Measurements from ENCODE around the gene FARP1.

Gene FARP1

GRCh38 chr13:98141091-98141490, 1.8 kb upstream of the FARP1 start:
- DNase-seq (ENCODE audit: low spot score): no peak

DNA sequence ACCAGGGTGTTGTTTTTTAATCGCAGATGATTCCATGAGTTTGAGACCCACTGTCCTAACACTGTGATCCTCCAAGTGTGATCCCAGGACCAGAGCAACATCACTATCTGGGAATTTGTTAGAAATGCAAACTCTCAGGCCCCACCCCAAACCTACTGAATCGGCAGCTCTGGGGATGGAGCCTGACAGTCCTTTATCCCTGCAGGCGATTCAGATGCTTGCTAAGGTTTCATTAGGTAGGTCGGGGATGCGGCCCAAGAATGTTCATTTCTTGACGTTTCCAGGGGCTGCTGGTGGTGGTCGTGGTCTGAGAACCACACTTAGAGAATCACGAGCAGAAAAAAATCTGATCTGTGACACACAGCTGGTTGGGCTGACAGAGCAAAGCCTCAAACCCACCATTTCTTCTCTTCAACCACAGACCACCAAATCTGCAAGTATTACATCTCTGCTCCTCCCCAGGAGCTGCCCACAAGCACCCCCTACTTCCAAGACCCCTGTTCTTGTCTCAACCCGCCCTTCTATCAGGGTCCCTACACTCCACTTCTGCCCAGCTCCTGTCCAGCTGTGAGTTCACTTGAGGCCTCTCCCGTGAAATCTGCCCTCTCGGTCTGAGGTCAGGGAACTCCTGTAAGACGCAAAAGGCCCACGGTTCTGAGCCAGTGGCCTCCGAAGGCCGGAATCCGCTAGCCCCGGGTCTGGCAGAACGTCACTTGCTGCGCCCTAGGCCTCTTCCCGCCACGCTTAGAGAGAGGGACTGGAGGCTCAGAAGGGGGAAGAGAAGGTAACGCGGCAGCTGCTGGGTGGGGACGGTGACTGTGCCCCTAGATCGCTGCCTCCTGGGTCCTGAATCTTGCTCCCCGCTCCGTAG, 1.1 kb upstream of the FARP1 start:
- no peak for DNase-seq (ENCODE audit: low spot score)

- DNase-seq (ENCODE audit: low spot score): no peak
Measured at GRCh38 chr13:98143157-98143553, 261 bp downstream of the FARP1 start.

DNA sequence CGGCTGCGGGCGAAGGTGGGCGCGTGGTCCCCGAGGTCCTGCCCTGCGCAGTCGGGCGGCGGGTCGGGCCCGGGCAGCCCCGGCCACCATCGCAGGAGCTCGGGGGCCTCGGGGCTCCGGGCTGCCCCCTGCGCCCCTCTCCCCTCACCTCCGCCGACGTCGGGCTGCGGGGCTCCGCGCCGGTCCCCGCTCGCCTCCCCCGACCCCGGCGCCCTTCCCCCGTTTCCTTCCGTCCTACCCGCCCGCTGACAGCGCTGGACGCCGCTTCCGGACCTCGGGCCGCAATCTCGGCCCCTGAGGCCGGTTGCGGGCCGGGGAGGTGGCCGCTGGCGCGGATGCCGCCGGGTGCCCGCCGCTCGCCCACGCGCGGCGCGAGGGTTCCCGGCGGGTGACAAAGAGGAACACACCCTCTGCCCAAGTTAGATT, 720 bp downstream of the FARP1 start:
- DNase-seq (ENCODE audit: low spot score): no peak

DNA sequence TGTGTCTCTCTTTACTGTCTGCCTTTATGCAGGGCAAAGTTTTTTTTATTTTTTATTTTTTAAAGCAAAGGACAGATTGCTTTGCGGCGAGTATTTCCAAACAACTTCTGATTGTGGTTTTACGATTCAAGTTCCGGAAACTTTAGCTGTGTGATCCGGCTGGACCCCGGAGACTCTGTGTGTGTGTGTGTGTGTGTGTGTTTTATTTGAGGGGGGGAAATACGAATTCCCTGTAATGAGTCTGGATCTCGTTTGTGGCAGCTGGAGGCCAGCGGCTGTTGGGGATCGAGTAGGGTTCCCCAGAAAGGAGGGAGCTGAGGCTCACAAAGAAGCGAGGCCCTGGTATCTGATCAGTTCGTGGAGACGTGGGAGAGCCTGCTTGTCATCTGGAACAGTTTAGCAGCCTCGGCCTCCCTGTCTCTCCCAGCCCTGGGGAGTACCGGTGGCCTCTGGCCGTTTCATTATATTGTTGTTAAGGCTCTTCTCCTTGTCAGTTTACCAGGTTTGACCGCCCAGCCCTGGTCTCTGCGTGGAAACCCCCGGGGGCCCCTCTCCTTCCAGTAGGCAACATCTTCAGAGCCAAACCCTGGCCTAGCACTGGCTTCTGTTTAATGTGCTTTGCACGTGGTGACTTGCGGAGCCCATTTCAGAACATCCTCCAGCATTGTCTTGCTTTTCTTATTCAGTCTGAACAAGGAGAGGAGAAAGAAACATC, 1.3 kb downstream of the FARP1 start:
- no peak for DNase-seq (ENCODE audit: low spot score)

DNA sequence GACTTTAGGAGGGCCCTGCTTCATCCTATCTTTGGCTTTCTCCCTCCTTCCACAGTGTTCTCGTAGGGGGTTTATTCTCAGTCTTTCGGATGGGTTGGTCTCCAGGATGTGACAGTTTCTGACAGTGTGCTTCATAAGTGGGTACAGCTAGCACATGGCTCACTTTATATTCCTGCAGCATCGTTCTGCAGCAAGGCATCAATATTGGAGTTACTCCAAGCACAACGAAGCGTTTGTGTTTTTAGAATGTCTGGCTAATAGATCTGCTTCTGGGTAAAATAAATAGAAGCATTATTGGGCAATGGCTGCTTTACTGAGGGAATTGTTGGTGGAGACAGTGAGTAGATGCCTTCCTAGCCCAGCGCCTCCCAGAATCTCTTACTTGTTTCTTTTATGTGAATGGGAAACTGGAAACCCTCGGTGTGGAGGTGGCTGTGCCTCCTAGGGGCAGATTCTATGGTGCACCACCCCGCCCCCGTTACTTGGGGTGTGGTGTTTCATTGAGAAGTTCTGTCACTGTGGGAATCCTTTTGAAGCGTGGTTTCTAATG, 2.0 kb downstream of the FARP1 start:
- DNase-seq (ENCODE audit: low spot score): no peak

DNA sequence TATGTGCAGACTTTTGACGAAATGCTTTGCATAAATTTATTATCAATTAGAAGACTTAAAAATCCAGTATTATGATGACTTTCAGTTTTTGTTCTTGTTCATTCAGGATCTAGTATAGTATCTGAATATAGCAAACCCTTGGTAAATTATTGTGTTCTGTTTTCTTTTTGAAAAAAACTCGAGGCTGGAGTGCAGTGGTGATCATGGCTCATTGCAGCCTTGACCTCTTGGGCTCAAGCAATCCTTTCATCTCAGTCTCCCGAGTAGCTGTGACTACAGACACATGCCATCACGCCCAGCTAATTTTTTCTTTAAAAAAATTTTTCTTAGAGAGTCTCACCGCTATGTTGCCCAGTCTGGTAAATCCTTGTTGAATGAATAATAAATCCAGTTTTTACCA, 4.6 kb downstream of the FARP1 start:
- no peak for DNase-seq (ENCODE audit: low spot score)

DNA sequence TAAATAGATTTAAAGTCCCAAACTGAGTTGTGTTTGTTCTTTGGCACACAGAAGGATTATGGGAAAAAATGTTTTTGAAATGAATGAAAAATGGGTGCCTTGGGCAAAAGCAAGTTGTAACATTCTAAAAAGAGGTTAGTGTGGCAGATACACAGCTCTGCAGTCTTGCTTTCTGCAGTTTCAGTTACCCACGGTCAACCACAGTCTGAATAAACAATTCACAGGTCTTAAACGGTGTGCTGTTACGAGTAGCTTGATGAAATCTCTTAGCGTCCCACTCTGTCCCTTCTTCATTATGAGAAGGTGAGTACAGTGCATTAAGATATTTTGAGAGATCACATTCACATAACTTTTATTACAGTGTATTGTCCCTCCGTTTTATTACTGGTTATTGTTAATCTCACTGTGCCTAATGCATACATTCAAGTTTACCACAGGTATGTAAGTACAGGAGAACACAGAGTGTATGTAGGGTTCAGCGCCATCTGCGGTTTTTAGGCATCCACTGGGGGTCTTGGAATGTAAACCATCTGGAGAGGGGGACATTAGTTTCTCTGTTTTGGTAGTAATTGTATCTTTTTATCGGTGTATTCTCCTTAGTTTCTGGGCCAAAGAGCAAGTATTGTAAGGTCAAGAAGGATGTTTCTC, 8.1 kb downstream of the FARP1 start:
- no peak for DNase-seq (ENCODE audit: low spot score)

DNA sequence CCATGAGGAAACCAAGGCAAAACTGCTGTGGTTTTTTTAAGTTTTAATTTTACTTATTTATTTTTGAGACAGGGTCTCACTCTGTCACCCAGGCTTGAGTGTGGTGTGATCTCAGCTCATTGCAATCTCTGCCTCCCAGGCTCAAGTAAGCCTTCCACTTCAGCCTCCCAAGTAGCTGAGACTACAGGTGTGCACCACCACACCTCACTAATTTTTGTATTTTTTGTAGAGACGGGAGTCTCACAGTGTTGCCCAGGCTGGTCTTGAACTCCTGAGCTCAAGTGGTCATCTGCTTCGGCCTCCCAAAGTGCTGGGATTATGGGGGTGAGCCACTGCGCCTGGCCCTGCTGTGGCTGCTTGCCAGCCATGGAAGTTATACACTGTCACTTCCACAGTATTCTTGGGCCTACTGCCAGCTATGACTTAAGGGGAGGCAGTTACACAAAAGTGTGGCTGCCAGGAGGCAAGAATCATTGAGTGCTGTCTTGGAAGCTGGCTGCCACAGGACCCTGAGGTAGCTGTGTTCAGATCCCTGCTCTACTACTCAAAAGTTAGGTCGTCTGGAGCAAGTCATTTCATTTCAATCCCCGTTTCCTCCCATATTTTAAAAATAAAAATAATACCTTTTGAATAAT, 12.7 kb downstream of the FARP1 start:
- no peak for DNase-seq (ENCODE audit: low spot score)

GRCh38 chr13:98156259-98156658, 13.4 kb downstream of the FARP1 start:
- DNase-seq (ENCODE audit: low spot score): no peak

DNA sequence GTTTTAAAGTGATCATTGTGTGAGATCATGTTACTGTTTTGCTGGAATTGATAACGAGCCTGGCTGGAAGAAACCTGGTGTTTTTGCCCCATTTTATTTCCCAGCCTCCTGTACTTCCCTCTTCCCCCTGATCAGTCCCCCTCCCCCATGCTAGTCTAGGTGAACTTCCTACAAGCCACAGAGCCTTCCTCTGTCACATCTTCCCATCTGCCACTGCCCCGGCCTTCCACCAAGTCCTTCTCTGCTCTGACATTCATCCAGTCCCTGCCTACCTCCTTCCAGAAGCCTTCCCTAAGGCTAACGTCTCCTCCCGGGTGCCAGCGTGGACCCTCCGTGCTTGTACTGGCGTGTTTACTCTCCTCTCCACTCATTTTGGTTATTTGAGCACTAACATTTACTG, 14.3 kb downstream of the FARP1 start:
- DNase-seq (ENCODE audit: low spot score): no peak

DNA sequence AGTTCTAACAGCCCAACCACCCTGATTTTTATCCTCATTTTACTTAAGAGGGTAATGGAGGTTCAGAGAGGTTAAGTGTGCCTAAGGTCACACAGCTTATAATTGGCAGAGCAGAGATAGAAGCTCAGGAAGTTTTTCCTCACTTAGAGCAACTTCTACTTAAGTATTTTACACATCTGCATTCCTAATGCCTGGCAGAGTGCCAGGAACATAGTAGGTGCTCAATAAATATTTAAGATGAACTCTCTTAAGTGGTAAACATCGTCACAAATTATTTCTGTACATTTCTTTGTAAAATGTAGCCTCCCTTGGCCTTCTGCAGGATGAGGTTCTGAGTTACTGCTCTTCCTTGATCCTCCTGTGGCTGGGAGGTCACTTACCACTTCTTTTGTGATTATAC, 14.7 kb downstream of the FARP1 start:
- DNase-seq (ENCODE audit: low spot score): no peak

GRCh38 chr13:98158172-98158899, 15.4 kb downstream of the FARP1 start:
- no peak for DNase-seq (ENCODE audit: low spot score)

- no peak for DNase-seq (ENCODE audit: low spot score)
Measured at GRCh38 chr13:98162935-98163334, 20.0 kb downstream of the FARP1 start.

DNA sequence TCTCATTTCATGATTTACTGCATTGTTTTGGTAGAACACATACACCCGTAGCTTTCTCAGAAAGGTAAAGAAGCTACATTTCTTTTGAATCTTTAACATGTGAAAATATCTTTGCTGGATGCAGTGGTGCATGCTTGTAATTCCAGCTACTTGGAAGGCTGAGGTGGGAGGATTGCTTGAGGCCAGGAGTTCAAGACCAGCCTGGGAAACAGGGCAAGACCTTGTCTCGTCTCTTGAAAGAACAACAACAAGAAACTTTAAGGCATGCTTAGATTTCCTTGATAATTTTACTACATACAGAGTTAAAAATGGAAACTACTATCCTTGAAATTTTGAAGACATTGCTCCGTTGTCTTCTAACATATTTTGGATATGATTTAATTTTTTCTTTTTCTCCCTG, 26.4 kb downstream of the FARP1 start:
- DNase-seq (ENCODE audit: low spot score): no peak

GRCh38 chr13:98171900-98172589, 29.2 kb downstream of the FARP1 start:
- DNase-seq (ENCODE audit: low spot score): no peak

GRCh38 chr13:98172590-98173422, 29.9 kb downstream of the FARP1 start:
- no peak for DNase-seq (ENCODE audit: low spot score)

DNA sequence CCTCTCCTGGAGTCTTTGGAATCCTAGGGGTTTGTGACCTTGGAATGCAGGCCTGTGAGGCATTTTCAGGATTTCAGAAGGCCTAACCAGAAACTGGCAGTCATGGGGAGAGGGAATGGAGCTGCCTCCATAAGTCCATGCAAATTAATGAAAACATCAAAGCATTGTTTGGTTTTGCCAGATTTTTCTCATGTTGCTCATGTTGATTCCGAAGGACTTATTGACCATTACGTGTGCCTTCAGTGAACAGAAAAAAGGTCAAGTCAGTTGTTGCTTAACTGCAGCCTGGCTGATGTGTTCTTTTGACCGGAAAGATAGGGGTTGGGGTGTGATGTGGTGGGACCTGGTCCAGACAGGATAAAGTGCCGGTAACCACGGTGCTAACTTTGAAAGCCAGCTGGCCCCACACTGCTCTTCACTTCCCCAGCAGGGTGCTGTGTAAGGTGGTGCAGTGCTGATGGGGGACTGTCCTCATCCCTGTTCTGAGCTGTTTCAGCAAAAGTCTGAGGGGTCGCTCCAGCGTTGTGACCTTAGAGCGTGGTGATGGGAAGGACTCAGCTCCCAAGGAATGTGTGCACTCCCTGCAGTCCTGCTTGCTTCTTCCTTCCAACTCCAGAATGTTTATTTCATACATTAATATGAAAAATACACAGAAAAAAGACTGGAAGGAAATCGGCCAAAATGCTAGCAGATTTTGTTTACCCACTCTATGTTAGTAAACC, 30.7 kb downstream of the FARP1 start:
- DNase-seq (ENCODE audit: low spot score): peak; percentile 42

DNA sequence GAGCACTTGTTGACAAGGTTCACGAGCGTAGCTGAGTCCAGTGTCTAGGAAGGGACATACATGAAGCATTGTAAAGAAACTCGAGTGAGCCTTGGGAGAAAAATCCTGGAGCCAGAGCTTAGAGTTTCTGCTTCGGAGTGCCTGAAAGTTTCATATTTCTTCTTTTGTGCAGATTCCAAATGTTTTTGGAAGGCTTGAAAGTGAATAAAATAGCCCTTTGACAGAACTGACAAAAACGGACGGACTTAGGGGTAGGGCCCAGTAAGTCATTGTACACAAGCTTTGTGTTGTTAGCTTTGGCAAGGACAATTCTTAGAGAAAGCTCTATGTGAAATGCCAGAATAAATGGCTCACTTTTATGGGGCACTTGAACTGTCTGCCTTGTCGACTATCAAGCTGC, 31.4 kb downstream of the FARP1 start:
- DNase-seq (ENCODE audit: low spot score): no peak

Measured in HuH-7.5 (cell line).